ENCODE results near the gene SIN3A. TPM values are rescaled to one million over a fixed set of nuclear protein-coding genes. Genes with fewer than 3 reads are reported as not detected.

The SIN3A gene
- total and polyA plus RNA-seq, 9 of the 15 experiments (the other 6 are each of a cell fraction or from before 2014, with no cell fraction given), result 11.1 to 70.3 (median 25.3) TPM

GRCh38 chr15:75410196-75410595 is 41.3 kb downstream of the SIN3A start:
- BruUV-seq (replicated peaks), result no TSS peak
- ChIA-PET CTCF (ENCODE audit: low intra/inter-chr PET ratio) (no interaction called here), POLR2A (no interaction called here)
- Histone ChIP-seq H3K9me3 (replicated peaks; ENCODE audit: control insufficient read depth, insufficient read depth, low read depth, low read length) (no peaks in the 10 kb centered on the region), H3K36me3 (ENCODE audit: control insufficient read depth, insufficient read depth, low read length) (peaks cover 90% of the 10 kb centered on the region), H2AFZ (ENCODE audit: low read depth, low read length) (no peak overlapping the region), H3K4me1 (replicated peaks in 1 of 2; ENCODE audit: control insufficient read depth in 2 of 2, insufficient read depth in 2 of 2, low read length in 2 of 2) (no peaks in the 10 kb centered on the region), H3K9ac (ENCODE audit: insufficient read depth in 1 of 2, low read depth in 2 of 2, low read length in 2 of 2) (no peak overlapping the region), H4K20me1 (replicated peaks; ENCODE audit: control insufficient read depth, insufficient read depth, low read length) (no peaks in the 10 kb centered on the region), H3K9me1 (ENCODE audit: control insufficient read depth, insufficient read depth, low read length) (no peaks in the 10 kb centered on the region), H3K4me2 (ENCODE audit: insufficient read depth, low read length) (no peak overlapping the region), H3K79me2 (ENCODE audit: control insufficient read depth, insufficient read depth, low read length) (peaks cover 8% of the 10 kb centered on the region; the same call in 1 of the 3 replicates), H3K27ac (ENCODE audit: extremely low read depth, low read depth, low read length) (no peak overlapping the region), H3K4me3 (no peak overlapping the region), H3K27me3 (ENCODE audit: control insufficient read depth in 2 of 2, insufficient read depth in 2 of 2, low read length in 2 of 2) (no peaks in the 10 kb centered on the region)
- in situ Hi-C loops (cut with MboI) (no loop called here), intact Hi-C loops (cut with micrococcal nuclease) (no loop called here)
- FAIRE-seq (no peak), ATAC-seq (no peak), DNase-seq (ENCODE audit: extremely low read depth in 1 of 4, low spot score in 3 of 4) (no peak)
- TF ChIP-seq ZNF639 (CRISPR knock-in tag; conservative IDR thresholded peaks at IDR 0.05 in 1 of 2, IDR thresholded peaks at IDR 0.05 in 1 of 2), result no peak
- no peak for TF ChIP-seq SRSF3 (IDR thresholded peaks at IDR 0.05; ENCODE audit: insufficient read depth, low read length)
- no peak for TF ChIP-seq BRD9 (IDR thresholded peaks at IDR 0.05; ENCODE audit: low read depth, partially characterized antibody)
- TF ChIP-seq CHCHD3 (CRISPR knock-in tag; IDR thresholded peaks at IDR 0.05), result no peak
- TF ChIP-seq C11orf30 (IDR thresholded peaks at IDR 0.05; ENCODE audit: low read depth), result no peak
- TF ChIP-seq HIVEP1 (CRISPR knock-in tag; IDR thresholded peaks at IDR 0.05), result no peak
- no peak for TF ChIP-seq ZNF785 (CRISPR knock-in tag; IDR thresholded peaks at IDR 0.05)
- no peak for TF ChIP-seq HMG20B (CRISPR knock-in tag; IDR thresholded peaks at IDR 0.05)
- TF ChIP-seq ZNF280B (CRISPR knock-in tag; IDR thresholded peaks at IDR 0.05), result no peak
- no peak for TF ChIP-seq CREBBP (IDR thresholded peaks at IDR 0.05; ENCODE audit: low read depth, low read length)
- TF ChIP-seq ZC3H4 (CRISPR knock-in tag; IDR thresholded peaks at IDR 0.05; ENCODE audit: borderline replicate concordance), result no peak
- no peak for TF ChIP-seq ZNF586 (CRISPR knock-in tag; conservative IDR thresholded peaks at IDR 0.05)
- no peak for TF ChIP-seq KLF1 (tag; IDR thresholded peaks at IDR 0.05)
- TF ChIP-seq YBX1 (IDR thresholded peaks at IDR 0.05), result no peak
- TF ChIP-seq SNRNP70 (optimal IDR thresholded peaks at IDR 0.05; ENCODE audit: low read depth, low read length), result no peak
- TF ChIP-seq ZNF239 (CRISPR knock-in tag; IDR thresholded peaks at IDR 0.05), result no peak
- no peak for TF ChIP-seq MCM3 (IDR thresholded peaks at IDR 0.05)
- TF ChIP-seq U2AF1 (optimal IDR thresholded peaks at IDR 0.05; ENCODE audit: low read depth, low read length), result no peak
- 91% methylated on average over 6 of the region's 6 CpGs for WGBS (ENCODE audit: insufficient coverage, low coverage, missing lambda C conversion rate)

All from K562 (cell line).